OCI-LY1 (cell line): ENCODE results near the gene ADGRV1.
"Not testable (repeated sequence)": the region's sequence is repeated elsewhere in the genome, so short reads cannot be mapped to it uniquely, and the experiment has no call there.

Source experiments
- EZH2 ChIP-seq: fragments of 200-600 bp; sonication (generic), shearing (Covaris generic); IDR thresholded peaks from 2 replicates; pipeline ENCODE4 v1.8.0; 2017; ENCODE audit warnings: borderline replicate concordance, mixed run types, mild to moderate bottlenecking, antibody characterized with exemption, low read length, moderate library complexity, mixed read lengths
- TF ChIP-seq, protein P1 (sequence below): fragments of 200-600 bp; sonication (generic), shearing (Covaris generic); IDR thresholded peaks from 2 replicates; pipeline ENCODE4 v1.5.1; 2017; ENCODE audit warnings: mild to moderate bottlenecking, antibody characterized with exemption, low read length, moderate library complexity, mixed read lengths

DNA sequence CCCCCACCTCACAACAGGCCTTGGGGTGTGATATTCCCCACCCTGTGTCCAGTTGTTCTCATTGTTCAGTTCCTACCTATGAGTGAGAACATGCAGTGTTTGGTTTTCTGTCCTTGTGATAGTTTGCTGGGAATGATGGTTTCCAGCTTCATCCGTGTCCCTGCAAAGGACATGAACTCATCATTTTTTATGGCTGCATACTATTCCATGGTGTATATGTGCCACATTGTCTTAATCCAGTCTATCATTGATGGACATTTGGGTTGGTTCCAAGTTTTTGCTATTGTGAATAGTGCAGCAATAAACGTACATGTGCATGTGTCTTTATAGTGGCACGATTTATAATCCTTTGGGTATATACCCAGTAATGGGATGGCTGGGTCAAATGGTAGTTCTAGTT is 41.7 kb downstream of the ADGRV1 start:
- TF ChIP-seq, protein P1, sequence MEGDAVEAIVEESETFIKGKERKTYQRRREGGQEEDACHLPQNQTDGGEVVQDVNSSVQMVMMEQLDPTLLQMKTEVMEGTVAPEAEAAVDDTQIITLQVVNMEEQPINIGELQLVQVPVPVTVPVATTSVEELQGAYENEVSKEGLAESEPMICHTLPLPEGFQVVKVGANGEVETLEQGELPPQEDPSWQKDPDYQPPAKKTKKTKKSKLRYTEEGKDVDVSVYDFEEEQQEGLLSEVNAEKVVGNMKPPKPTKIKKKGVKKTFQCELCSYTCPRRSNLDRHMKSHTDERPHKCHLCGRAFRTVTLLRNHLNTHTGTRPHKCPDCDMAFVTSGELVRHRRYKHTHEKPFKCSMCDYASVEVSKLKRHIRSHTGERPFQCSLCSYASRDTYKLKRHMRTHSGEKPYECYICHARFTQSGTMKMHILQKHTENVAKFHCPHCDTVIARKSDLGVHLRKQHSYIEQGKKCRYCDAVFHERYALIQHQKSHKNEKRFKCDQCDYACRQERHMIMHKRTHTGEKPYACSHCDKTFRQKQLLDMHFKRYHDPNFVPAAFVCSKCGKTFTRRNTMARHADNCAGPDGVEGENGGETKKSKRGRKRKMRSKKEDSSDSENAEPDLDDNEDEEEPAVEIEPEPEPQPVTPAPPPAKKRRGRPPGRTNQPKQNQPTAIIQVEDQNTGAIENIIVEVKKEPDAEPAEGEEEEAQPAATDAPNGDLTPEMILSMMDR = not testable (repeated sequence)
- not testable (repeated sequence) for TF ChIP-seq EZH2
